GM23338 (cell line): Measurements from ENCODE around the gene ANKRD31. TPM values are rescaled to one million over a fixed set of nuclear protein-coding genes. Genes with fewer than 3 reads are reported as not detected.

ENCODE experiments used
- ATAC-seq: fragments of 200-7000 bp; cut with Tn5 transposase; 3 replicates; pipeline ENCODE4 v1.9.1; 2020
- DNase-seq: peaks from one replicate; pipeline ENCODE4 v3.0.0-alpha.2; 2015; ENCODE audit warnings: low spot score
- H2AFZ ChIP-seq: fragments of 200-600 bp; sonication (generic); 2 replicates; pipeline ENCODE4 v1.8.0; 2016; ENCODE audit warnings: antibody characterized with exemption, mild to moderate bottlenecking, moderate library complexity
- H3F3A ChIP-seq: fragments of 200-600 bp; sonication (generic); replicated peaks from 2 replicates; pipeline ENCODE4 v1.8.0; 2017; ENCODE audit warnings: antibody characterized with exemption, mixed run types, low read depth
- H3K27ac ChIP-seq: fragments of 200-600 bp; sonication (generic); 2 replicates; pipeline ENCODE4 v1.6.1; 2016; ENCODE audit warnings: low read depth
- H3K27me3 ChIP-seq: fragments of 200-600 bp; sonication (generic); 2 replicates; pipeline ENCODE4 v1.8.0; 2016; ENCODE audit warnings: mild to moderate bottlenecking, mixed run types, moderate library complexity; ENCODE audit not compliant: insufficient read depth
- H3K36me3 ChIP-seq: fragments of 200-600 bp; sonication (generic); 2 replicates; pipeline ENCODE4 v1.8.0; 2016; ENCODE audit warnings: mild to moderate bottlenecking; ENCODE audit not compliant: insufficient read depth
- H3K4me1 ChIP-seq: fragments of 200-600 bp; sonication (generic); 2 replicates; pipeline ENCODE4 v1.8.0; 2016; ENCODE audit warnings: mild to moderate bottlenecking, moderate library complexity; ENCODE audit not compliant: insufficient read depth
- H3K4me2 ChIP-seq: fragments of 200-600 bp; sonication (generic); 2 replicates; pipeline ENCODE4 v1.7.1; 2017; ENCODE audit warnings: mixed run types
- H3K4me3 ChIP-seq: fragments of 200-600 bp; sonication (generic); 2 replicates; pipeline ENCODE4 v1.6.1; 2016; ENCODE audit warnings: mixed run types
- H3K79me2 ChIP-seq: fragments of 200-600 bp; sonication (generic); replicated peaks from 2 replicates; pipeline ENCODE4 v1.8.0; 2017; ENCODE audit warnings: mild to moderate bottlenecking; ENCODE audit not compliant: insufficient read depth
- H3K9me2 ChIP-seq: fragments of 200-600 bp; sonication (generic); 2 replicates; pipeline ENCODE4 v1.8.0; 2017; ENCODE audit not compliant: insufficient read depth
- H4K20me1 ChIP-seq: fragments of 200-600 bp; sonication (generic); replicated peaks from 2 replicates; pipeline ENCODE4 v1.8.0; 2017; ENCODE audit warnings: mild to moderate bottlenecking; ENCODE audit not compliant: insufficient read depth
- H3K27ac Mint-ChIP-seq: 2 replicates; pipeline ENCODE4 v1.8.0; 2020; ENCODE audit warnings: inconsistent platforms, mild to moderate bottlenecking, moderate library complexity, mixed read lengths
- H3K27me3 Mint-ChIP-seq: 3 replicates; pipeline ENCODE4 v1.8.0; 2022; ENCODE audit warnings: low read depth, mild to moderate bottlenecking, moderate library complexity, mixed read lengths, inconsistent platforms; ENCODE audit not compliant: insufficient read depth, poor library complexity
- H3K36me3 Mint-ChIP-seq: 3 replicates; pipeline ENCODE4 v1.8.0; 2021; ENCODE audit warnings: low read depth, mild to moderate bottlenecking, inconsistent platforms, moderate library complexity, mixed read lengths
- H3K4me1 Mint-ChIP-seq: 3 replicates; pipeline ENCODE4 v1.8.0; 2020; ENCODE audit warnings: mild to moderate bottlenecking, inconsistent platforms, mixed read lengths
- H3K4me3 Mint-ChIP-seq: 3 replicates; pipeline ENCODE4 v1.8.0; 2021; ENCODE audit warnings: moderate library complexity, mild to moderate bottlenecking, inconsistent platforms, mixed read lengths
- H3K9me3 Mint-ChIP-seq: 3 replicates; pipeline ENCODE4 v1.8.0; 2020; ENCODE audit warnings: moderate library complexity, mild to moderate bottlenecking, inconsistent platforms, mixed read lengths
- CTCF ChIP-seq, 2 experiments: fragments of 200-600 bp in 1 of 2; sonication (generic) in 1 of 2; conservative IDR thresholded peaks; 2 replicates each; pipeline versions ENCODE4 v1.5.1 to v1.6.1; 2016 to 2017; ENCODE audit warnings: antibody characterized with exemption in 2 of 2, low read depth in 2 of 2, mild to moderate bottlenecking in 2 of 2, moderate library complexity in 1 of 2
- ETS1 ChIP-seq: IDR thresholded peaks from 2 replicates; pipeline ENCODE4 v1.6.1; 2016; ENCODE audit warnings: antibody characterized with exemption
- EZH2phosphoT487 ChIP-seq: fragments of 200-600 bp; sonication (generic); IDR thresholded peaks from one replicate; pipeline ENCODE4 v1.8.1; 2018; ENCODE audit warnings: antibody characterized with exemption; ENCODE audit not compliant: unreplicated experiment
- JUNB ChIP-seq: IDR thresholded peaks from one replicate; pipeline ENCODE4 v1.6.1; 2016; ENCODE audit warnings: antibody characterized with exemption; ENCODE audit not compliant: unreplicated experiment
- NANOG ChIP-seq: IDR thresholded peaks from 2 replicates; pipeline ENCODE4 v1.6.1; 2016; ENCODE audit warnings: antibody characterized with exemption, borderline replicate concordance
- REST ChIP-seq: IDR thresholded peaks from one replicate; pipeline ENCODE4 v1.6.1; 2018; ENCODE audit warnings: antibody characterized with exemption; ENCODE audit not compliant: unreplicated experiment
- STAT1 ChIP-seq: IDR thresholded peaks from one replicate; pipeline ENCODE4 v1.6.1; 2016; ENCODE audit warnings: antibody characterized with exemption; ENCODE audit not compliant: unreplicated experiment
- ZNF114 ChIP-seq: fragments of 250-450 bp; sonication (Bioruptor Pico); IDR thresholded peaks from 2 replicates; pipeline ENCODE4 v1.5.0; 2020; ENCODE audit warnings: mild to moderate bottlenecking, moderate library complexity
- ZNF331 ChIP-seq: fragments of 250-450 bp; sonication (Bioruptor Pico); IDR thresholded peaks from 2 replicates; pipeline ENCODE4 v1.5.0; 2020; ENCODE audit warnings: low read depth, mild to moderate bottlenecking, moderate library complexity
- polyA plus RNA-seq: library from polyadenylated mRNA; unstranded; fragments of >200 nt; fragmentation: Nextera tagmentation; extraction: Ambion mirVana; gene quantifications from 2 replicates; pipeline ENCODE4 v1.2.1, GENCODE V29; 2016
- total RNA-seq: library from RNA; depleted of rRNA; stranded (reverse); fragments of >200 nt; shearing (Covaris generic); gene quantifications from 2 replicates; pipeline ENCODE4 v1.2.3, GENCODE V29; 2014

Gene ANKRD31
- total and polyA plus RNA-seq, 2 experiments from 2014 or later = 0.18 to 0.59 TPM

- TF ChIP-seq CTCF (conservative IDR thresholded peaks at IDR 0.05; ENCODE audit: low read depth in 2 of 2) (no peak), ETS1 (no peak), ZNF331 (CRISPR knock-in tag) (no peak), JUNB (no peak)
Observed at GRCh38 chr5:75200776-75201175, 35.9 kb downstream of the ANKRD31 start (continued).

GRCh38 chr5:75199946-75200345 lies 36.7 kb downstream of the ANKRD31 start:
- Mint-ChIP-seq H3K4me1 (no peaks in the 10 kb centered on the region), H3K4me3 (no peak overlapping the region), H3K9me3 (no peaks in the 10 kb centered on the region), H3K36me3 (no peaks in the 10 kb centered on the region), H3K27me3 (no peaks in the 10 kb centered on the region), H3K27ac (no peak overlapping the region)
- Histone ChIP-seq H3K9me2 (no peaks in the 10 kb centered on the region), H2AFZ (no peak overlapping the region), H3K36me3 (no peaks in the 10 kb centered on the region), H3K27ac (no peak overlapping the region), H3K27me3 (no peaks in the 10 kb centered on the region), H3K4me3 (no peak overlapping the region), H3K4me1 (no peaks in the 10 kb centered on the region), H4K20me1 (no peaks in the 10 kb centered on the region), H3K4me2 (no peak overlapping the region), H3K79me2 (no peaks in the 10 kb centered on the region), H3F3A (no peaks in the 10 kb centered on the region)
- ATAC-seq (no peak), DNase-seq (no peak)
- TF ChIP-seq STAT1 = no peak
- no peak for TF ChIP-seq CTCF (conservative IDR thresholded peaks at IDR 0.05; ENCODE audit: low read depth in 2 of 2)
- no peak for TF ChIP-seq NANOG
- TF ChIP-seq ZNF114 (CRISPR knock-in tag) = no peak
- no peak for TF ChIP-seq REST
- no peak for TF ChIP-seq ETS1
- no peak for TF ChIP-seq EZH2phosphoT487
